ENCODE measurements around the gene NYAP2. TPM values are rescaled to one million over a fixed set of nuclear protein-coding genes. Genes with fewer than 3 reads are reported as not detected.
A peak's percentile ranks its signal among the peaks of the same experiment; 100 is the strongest.

NYAP2 gene
- total and polyA plus RNA-seq, 2 experiments from 2014 or later = not detected

- Histone ChIP-seq H3K4me3 (no peak overlapping the region), H3K27ac (no peak overlapping the region), H3K27me3 (no peaks in the 10 kb centered on the region), H3K36me3 (no peaks in the 10 kb centered on the region), H3K4me1 (ENCODE audit: low read depth) (no peaks in the 10 kb centered on the region), H3K9me3 (ENCODE audit: low read depth) (no peaks in the 10 kb centered on the region)
- no peak for TF ChIP-seq CTCF (IDR thresholded peaks at IDR 0.05; ENCODE audit: low read depth, low read length)
- no peak for DNase-seq (ENCODE audit: low read depth in 1 of 2, low spot score in 1 of 2)
Measured at GRCh38 chr2:225425284-225425683, 25.8 kb downstream of the NYAP2 start.

- DNase-seq (ENCODE audit: low read depth in 1 of 2, low spot score in 1 of 2) = no peak
- Histone ChIP-seq H3K4me1 (ENCODE audit: low read depth) (no peaks in the 10 kb centered on the region), H3K9me3 (ENCODE audit: low read depth) (no peaks in the 10 kb centered on the region), H3K4me3 (no peak overlapping the region), H3K27ac (no peak overlapping the region), H3K27me3 (no peaks in the 10 kb centered on the region), H3K36me3 (no peaks in the 10 kb centered on the region)
- TF ChIP-seq CTCF (IDR thresholded peaks at IDR 0.05; ENCODE audit: low read depth, low read length) = no peak
Measured at GRCh38 chr2:225428360-225428759, 28.9 kb downstream of the NYAP2 start.

- H3K27ac ChIP-seq = no peak overlapping the region
- no peaks in the 10 kb centered on the region for H3K9me3 ChIP-seq (ENCODE audit: low read depth)
- no peaks in the 10 kb centered on the region for H3K27me3 ChIP-seq
- peak; percentile 8 to 22 for DNase-seq (ENCODE audit: low read depth in 1 of 2, low spot score in 1 of 2)
- no peaks in the 10 kb centered on the region for H3K36me3 ChIP-seq
- H3K4me3 ChIP-seq = no peak overlapping the region
- no peaks in the 10 kb centered on the region for H3K4me1 ChIP-seq (ENCODE audit: low read depth)
- no peak for TF ChIP-seq CTCF (IDR thresholded peaks at IDR 0.05; ENCODE audit: low read depth, low read length)
Measured at GRCh38 chr2:225429717-225430116, 30.2 kb downstream of the NYAP2 start.

GRCh38 chr2:225431105-225431863 is 31.8 kb downstream of the NYAP2 start:
- no peaks in the 10 kb centered on the region for H3K36me3 ChIP-seq
- H3K4me3 ChIP-seq = no peak overlapping the region
- no peak for TF ChIP-seq CTCF (IDR thresholded peaks at IDR 0.05; ENCODE audit: low read depth, low read length)
- H3K9me3 ChIP-seq (ENCODE audit: low read depth) = no peaks in the 10 kb centered on the region
- H3K27me3 ChIP-seq = no peaks in the 10 kb centered on the region
- no peaks in the 10 kb centered on the region for H3K4me1 ChIP-seq (ENCODE audit: low read depth)
- no peak for DNase-seq (ENCODE audit: low read depth in 1 of 2, low spot score in 1 of 2)
- no peak overlapping the region for H3K27ac ChIP-seq

DNA sequence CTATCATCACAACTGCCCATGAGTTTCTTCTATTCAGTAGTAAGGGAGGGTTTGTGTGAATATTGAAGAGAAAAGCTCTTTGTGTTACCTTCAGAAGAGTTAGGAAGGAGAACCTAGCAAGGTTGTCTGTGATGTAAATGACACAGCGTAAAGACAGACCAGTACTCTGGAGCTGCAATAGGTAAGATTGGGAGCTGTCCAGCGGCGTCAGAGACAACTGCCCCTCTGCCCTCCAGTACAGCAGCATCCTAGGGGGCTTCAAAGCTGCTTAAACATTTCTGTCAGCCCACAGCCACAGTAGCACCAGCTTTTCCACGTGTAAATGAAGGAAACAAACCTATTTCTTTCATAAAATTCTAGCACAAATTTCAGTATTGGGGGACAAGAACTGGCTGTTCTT is 34.5 kb downstream of the NYAP2 start:
- no peak overlapping the region for H3K4me3 ChIP-seq
- H3K9me3 ChIP-seq (ENCODE audit: low read depth) = no peaks in the 10 kb centered on the region
- H3K27ac ChIP-seq = no peak overlapping the region
- no peaks in the 10 kb centered on the region for H3K4me1 ChIP-seq (ENCODE audit: low read depth)
- no peak for TF ChIP-seq CTCF (IDR thresholded peaks at IDR 0.05; ENCODE audit: low read depth, low read length)
- H3K36me3 ChIP-seq = no peaks in the 10 kb centered on the region
- peak in 1 of 2 donors; percentile 45 for DNase-seq (ENCODE audit: low read depth in 1 of 2, low spot score in 1 of 2)
- no peaks in the 10 kb centered on the region for H3K27me3 ChIP-seq

Data from cardiac muscle cell (in vitro differentiated cells and primary cell).